Stomach (tissue), 4 donors: Measurements from ENCODE around the gene ITPA.

Source experiments
- POLR2A ChIP-seq, 4 donors: fragments of 450-650 bp; IDR thresholded peaks; one replicate each; pipeline ENCODE4 v1.6.1; 2016; ENCODE audit warnings: antibody characterized with exemption in 4 of 4, control low read depth in 2 of 4, mild to moderate bottlenecking in 1 of 4, moderate library complexity in 1 of 4
- POLR2AphosphoS5 ChIP-seq, 3 donors: sonication (generic); formaldehyde crosslinking; IDR thresholded peaks; one replicate each; pipeline ENCODE4 v1.6.1; 2016; ENCODE audit warnings: antibody characterized with exemption in 3 of 3
- TF ChIP-seq, protein P1 (sequence below), 7 experiments: fragments of 450-650 bp in 4 of 7; fragments of 200-600 bp in 3 of 7; sonication (generic) in 3 of 7; IDR thresholded peaks; one replicate each; pipeline ENCODE4 v1.5.1; 2016 to 2019; ENCODE audit warnings: antibody characterized with exemption in 7 of 7, control low read depth in 2 of 7, mild to moderate bottlenecking in 1 of 7

DNA sequence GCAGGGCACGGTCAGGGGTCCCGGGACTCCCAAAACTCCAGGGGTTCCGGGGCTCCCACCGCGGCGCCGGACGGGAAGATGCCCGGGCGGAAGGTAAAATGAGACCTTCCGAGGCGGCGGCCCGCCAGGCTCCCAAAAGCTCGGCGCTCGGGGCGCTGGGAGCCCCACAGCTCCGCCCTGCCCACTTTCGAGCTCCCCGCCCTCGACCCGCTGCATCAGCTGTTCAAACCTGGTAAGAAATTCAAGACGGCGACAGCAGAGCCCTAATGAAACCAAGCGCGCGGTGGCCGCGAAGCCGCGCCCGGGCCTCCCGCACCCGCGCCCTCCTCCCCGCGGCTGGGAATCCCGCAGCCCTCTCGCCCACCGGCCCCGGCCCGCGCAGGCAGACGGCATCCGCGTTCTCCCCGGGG lies 29.3 kb downstream of the ITPA start:
- TF ChIP-seq, protein P1, sequence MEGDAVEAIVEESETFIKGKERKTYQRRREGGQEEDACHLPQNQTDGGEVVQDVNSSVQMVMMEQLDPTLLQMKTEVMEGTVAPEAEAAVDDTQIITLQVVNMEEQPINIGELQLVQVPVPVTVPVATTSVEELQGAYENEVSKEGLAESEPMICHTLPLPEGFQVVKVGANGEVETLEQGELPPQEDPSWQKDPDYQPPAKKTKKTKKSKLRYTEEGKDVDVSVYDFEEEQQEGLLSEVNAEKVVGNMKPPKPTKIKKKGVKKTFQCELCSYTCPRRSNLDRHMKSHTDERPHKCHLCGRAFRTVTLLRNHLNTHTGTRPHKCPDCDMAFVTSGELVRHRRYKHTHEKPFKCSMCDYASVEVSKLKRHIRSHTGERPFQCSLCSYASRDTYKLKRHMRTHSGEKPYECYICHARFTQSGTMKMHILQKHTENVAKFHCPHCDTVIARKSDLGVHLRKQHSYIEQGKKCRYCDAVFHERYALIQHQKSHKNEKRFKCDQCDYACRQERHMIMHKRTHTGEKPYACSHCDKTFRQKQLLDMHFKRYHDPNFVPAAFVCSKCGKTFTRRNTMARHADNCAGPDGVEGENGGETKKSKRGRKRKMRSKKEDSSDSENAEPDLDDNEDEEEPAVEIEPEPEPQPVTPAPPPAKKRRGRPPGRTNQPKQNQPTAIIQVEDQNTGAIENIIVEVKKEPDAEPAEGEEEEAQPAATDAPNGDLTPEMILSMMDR (IDR thresholded peaks at IDR 0.05) = no peak
- no peak for TF ChIP-seq POLR2AphosphoS5 (IDR thresholded peaks at IDR 0.05)
- no peak for TF ChIP-seq POLR2A (IDR thresholded peaks at IDR 0.05)
